Neural cell (in vitro differentiated cells): Measurements from ENCODE around the gene TSSC4. TPM values are rescaled to one million over a fixed set of nuclear protein-coding genes. Genes with fewer than 3 reads are reported as not detected.

Experiments
- H2AFZ ChIP-seq: fragments of 200-600, 300-800 bp; sonication (generic), shearing (Covaris generic); 2 replicates; pipeline ENCODE4 v1.6.0; 2014; ENCODE audit warnings: low read depth, mild to moderate bottlenecking, antibody characterized with exemption, low read length, moderate library complexity
- H3F3A ChIP-seq: fragments of 200-600 bp; shearing (Covaris generic); 2 replicates; pipeline ENCODE4 v1.6.1; 2016; ENCODE audit warnings: mild to moderate bottlenecking, moderate library complexity, mixed read lengths, antibody characterized with exemption, low read length; ENCODE audit not compliant: insufficient read depth, poor library complexity, severe bottlenecking
- H3K27ac ChIP-seq: fragments of 200-600, 300-800 bp; sonication (generic), shearing (Covaris generic); 2 replicates; pipeline ENCODE4 v1.5.1; 2014; ENCODE audit warnings: mild to moderate bottlenecking, low read length, moderate library complexity
- H3K27me3 ChIP-seq: fragments of 300-800, 200-600 bp; sonication (generic), shearing (Covaris generic); 2 replicates; pipeline ENCODE4 v1.6.0; 2014; ENCODE audit warnings: mild to moderate bottlenecking, low read depth, low read length, moderate library complexity; ENCODE audit not compliant: insufficient read depth
- H3K36me3 ChIP-seq: fragments of 300-800, 200-600 bp; sonication (generic), shearing (Covaris generic); 2 replicates; pipeline ENCODE4 v1.5.1; 2014; ENCODE audit warnings: mild to moderate bottlenecking, antibody characterized with exemption, low read length, moderate library complexity; ENCODE audit not compliant: insufficient read depth
- H3K4me2 ChIP-seq: fragments of 300-800, 200-600 bp; sonication (generic), shearing (Covaris generic); 2 replicates; pipeline ENCODE4 v1.6.0; 2014; ENCODE audit warnings: mild to moderate bottlenecking, low read length
- H3K4me3 ChIP-seq: fragments of 300-800, 200-600 bp; sonication (generic), shearing (Covaris generic); 2 replicates; pipeline ENCODE4 v1.5.1; 2014; ENCODE audit warnings: mild to moderate bottlenecking, low read length, moderate library complexity
- H3K79me2 ChIP-seq: fragments of 200-600 bp; shearing (Covaris generic); replicated peaks from 2 replicates; pipeline ENCODE4 v1.6.0; 2014; ENCODE audit warnings: mild to moderate bottlenecking, low read length, moderate library complexity; ENCODE audit not compliant: insufficient read depth
- H3K9ac ChIP-seq: fragments of 300-800, 200-600 bp; sonication (generic), shearing (Covaris generic); 2 replicates; pipeline ENCODE4 v1.6.1; 2016; ENCODE audit warnings: mild to moderate bottlenecking, low read length, mixed read lengths
- H3K9me2 ChIP-seq: fragments of 200-600 bp; shearing (Covaris generic); 2 replicates; pipeline ENCODE4 v1.6.1; 2016; ENCODE audit warnings: mild to moderate bottlenecking, low read length, mixed read lengths; ENCODE audit not compliant: insufficient read depth
- H3K9me3 ChIP-seq: fragments of 200-600, 300-800 bp; sonication (generic), shearing (Covaris generic); 2 replicates; pipeline ENCODE4 v1.6.1; 2016; ENCODE audit warnings: mild to moderate bottlenecking, mixed run types, low read length, moderate library complexity, mixed read lengths
- H4K20me1 ChIP-seq: fragments of 200-600 bp; shearing (Covaris generic); 2 replicates; pipeline ENCODE4 v1.6.1; 2016; ENCODE audit warnings: mild to moderate bottlenecking, mixed run types; ENCODE audit not compliant: insufficient read depth
- CTCF ChIP-seq: fragments of 450-650 bp; IDR thresholded peaks from 2 replicates; pipeline ENCODE4 v1.5.1; 2014; ENCODE audit warnings: antibody characterized with exemption, mild to moderate bottlenecking, moderate library complexity; ENCODE audit not compliant: poor library complexity, severe bottlenecking
- EP300 ChIP-seq: fragments of 450-650 bp; conservative IDR thresholded peaks from 2 replicates; pipeline ENCODE4 v1.6.1; 2014; ENCODE audit warnings: antibody characterized with exemption, mild to moderate bottlenecking, moderate library complexity; ENCODE audit not compliant: poor library complexity, severe bottlenecking
- EZH2 ChIP-seq: fragments of 200-600, 300-800 bp; shearing (Covaris generic), sonication (generic); IDR thresholded peaks from 2 replicates; pipeline ENCODE4 v1.6.1; 2014; ENCODE audit warnings: antibody characterized with exemption, low read length, borderline replicate concordance, mild to moderate bottlenecking; ENCODE audit not compliant: insufficient read depth, poor library complexity, severe bottlenecking
- MXI1 ChIP-seq: fragments of 450-650 bp; conservative IDR thresholded peaks from 2 replicates; pipeline ENCODE4 v1.6.1; 2014; ENCODE audit warnings: antibody characterized with exemption, mild to moderate bottlenecking; ENCODE audit not compliant: poor library complexity, severe bottlenecking
- POLR2AphosphoS5 ChIP-seq: IDR thresholded peaks from 2 replicates; pipeline ENCODE4 v1.6.1; 2012
- REST ChIP-seq: IDR thresholded peaks from 2 replicates; pipeline ENCODE4 v1.6.1; 2012; ENCODE audit warnings: borderline replicate concordance
- SMC3 ChIP-seq: fragments of 450-650 bp; conservative IDR thresholded peaks from 2 replicates; pipeline ENCODE4 v1.6.1; 2014; ENCODE audit warnings: antibody characterized with exemption, mild to moderate bottlenecking, moderate library complexity; ENCODE audit not compliant: poor library complexity
- TAF1 ChIP-seq: IDR thresholded peaks from 2 replicates; pipeline ENCODE4 v1.6.1; 2012; ENCODE audit warnings: low read depth
- polyA plus RNA-seq: library from polyadenylated mRNA; depleted of rRNA; stranded (reverse); fragments of >200 nt; gene quantifications from 2 replicates; pipeline ENCODE4 v1.2.3, GENCODE V29; 2014

Gene TSSC4
- polyA plus RNA-seq, 1 donor from 2014 or later, result 54.3 TPM

GRCh38 chr11:2409611-2410468 lies 9.3 kb downstream of the TSSC4 start:
- H3F3A ChIP-seq, result no peaks in the 10 kb centered on the region
- H3K9me2 ChIP-seq, result no peaks in the 10 kb centered on the region
- no peak overlapping the region for H2AFZ ChIP-seq
- H3K9ac ChIP-seq, result no peak overlapping the region
- no peak overlapping the region for H3K4me3 ChIP-seq
- no peaks in the 10 kb centered on the region for H3K36me3 ChIP-seq
- no peak overlapping the region for H3K27ac ChIP-seq
- no peak overlapping the region for H3K4me2 ChIP-seq
- no peaks in the 10 kb centered on the region for H3K9me3 ChIP-seq
- H3K27me3 ChIP-seq, result no peaks in the 10 kb centered on the region
- no peaks in the 10 kb centered on the region for H3K79me2 ChIP-seq
- no peaks in the 10 kb centered on the region for H4K20me1 ChIP-seq
- no peak for TF ChIP-seq CTCF

- Histone ChIP-seq H3K4me2 (no peak overlapping the region), H3K36me3 (no peaks in the 10 kb centered on the region), H3K27ac (no peak overlapping the region), H4K20me1 (no peaks in the 10 kb centered on the region), H3K9me2 (no peaks in the 10 kb centered on the region), H3K79me2 (no peaks in the 10 kb centered on the region), H2AFZ (no peak overlapping the region), H3K4me3 (no peak overlapping the region), H3F3A (no peaks in the 10 kb centered on the region), H3K9me3 (no peaks in the 10 kb centered on the region), H3K9ac (no peak overlapping the region), H3K27me3 (no peaks in the 10 kb centered on the region)
- TF ChIP-seq CTCF (no peak), POLR2AphosphoS5 (no peak)
Measured at GRCh38 chr11:2410616-2411015, 10.1 kb downstream of the TSSC4 start.

- no peak overlapping the region for H3K9ac ChIP-seq
- H2AFZ ChIP-seq, result no peak overlapping the region
- TF ChIP-seq EZH2 (no peak), REST (no peak), CTCF (no peak), EP300 (no peak), TAF1 (no peak), POLR2AphosphoS5 (no peak), SMC3 (no peak), MXI1 (no peak)
- no peaks in the 10 kb centered on the region for H3K36me3 ChIP-seq
- no peaks in the 10 kb centered on the region for H3K79me2 ChIP-seq
- H3K9me3 ChIP-seq, result no peaks in the 10 kb centered on the region
- H3K4me2 ChIP-seq, result no peak overlapping the region
- no peak overlapping the region for H3K27ac ChIP-seq
- H3K9me2 ChIP-seq, result no peaks in the 10 kb centered on the region
- H3K4me3 ChIP-seq, result no peak overlapping the region
- no peaks in the 10 kb centered on the region for H3K27me3 ChIP-seq
- no peaks in the 10 kb centered on the region for H4K20me1 ChIP-seq
- H3F3A ChIP-seq, result no peaks in the 10 kb centered on the region
Measured at GRCh38 chr11:2411446-2412305, 11.1 kb downstream of the TSSC4 start.
